Measurements from ENCODE around the gene ROBO2.

ROBO2 gene

DNA sequence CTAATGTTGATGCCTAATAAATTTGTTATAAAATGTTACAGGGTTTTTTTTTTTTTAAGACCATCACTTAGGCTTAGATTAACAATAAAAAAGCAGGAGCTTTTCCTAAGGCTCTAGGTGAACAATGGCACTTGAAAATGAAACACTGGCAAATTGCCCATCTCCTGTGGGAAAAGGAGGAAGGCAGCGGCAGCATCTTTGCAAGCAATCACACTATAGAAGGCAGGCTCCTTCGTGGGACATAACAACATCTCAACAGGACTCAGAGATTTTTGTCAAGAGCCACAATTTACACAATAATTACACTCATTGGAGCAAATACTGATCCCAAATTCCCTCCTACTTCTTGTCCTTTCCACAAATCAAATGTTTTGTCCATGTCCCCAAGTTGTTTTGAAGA lies 646.7 kb downstream of the ROBO2 start:
- DNase-seq (ENCODE audit: low spot score), result no peak

DNA sequence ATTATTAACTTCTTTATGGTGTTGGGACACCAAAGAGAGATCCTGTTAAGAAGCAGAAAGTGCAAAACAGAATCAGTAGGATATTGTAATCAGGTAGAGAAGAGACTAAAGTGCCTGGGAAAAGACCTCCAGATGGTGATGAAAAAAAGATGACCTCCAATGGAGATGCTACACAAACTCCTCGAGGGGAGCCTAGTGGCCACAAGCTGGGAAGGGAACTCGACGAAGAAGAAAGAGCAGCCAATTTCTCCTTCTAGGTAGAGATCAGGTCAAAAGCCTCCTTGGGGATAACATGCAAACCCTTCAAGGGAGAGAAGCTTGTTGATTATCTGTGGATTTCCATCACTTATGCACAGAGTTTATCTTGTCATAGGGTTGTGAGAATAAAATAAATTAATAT lies 647.6 kb downstream of the ROBO2 start:
- no peak for DNase-seq (ENCODE audit: low spot score)

DNA sequence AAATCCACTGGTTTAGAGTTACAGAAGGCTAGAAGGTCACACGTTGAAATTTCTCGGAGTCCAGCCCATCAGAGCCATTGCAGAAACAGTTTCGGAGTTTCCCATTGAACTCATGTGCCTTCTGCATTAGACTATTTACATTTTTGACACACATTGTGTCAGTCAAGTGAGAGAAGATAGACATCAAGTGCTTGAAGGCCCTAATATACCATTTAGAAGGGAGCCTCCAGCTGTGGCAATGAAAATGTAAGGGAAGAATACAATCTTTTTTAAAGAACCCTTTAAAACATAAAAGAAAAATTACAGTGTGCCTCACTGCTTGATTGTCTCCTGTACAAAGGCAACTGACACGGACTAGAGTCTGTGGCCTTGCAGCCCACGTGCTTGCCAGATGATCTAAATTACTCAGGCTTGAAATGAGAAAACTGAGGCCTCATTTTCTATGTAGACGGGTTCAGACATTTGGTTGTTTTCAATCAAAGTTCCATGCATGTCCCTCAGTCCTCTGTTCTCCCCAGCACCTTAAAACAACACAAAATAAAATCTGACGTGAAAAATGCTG lies 650.5 kb downstream of the ROBO2 start:
- DNase-seq (ENCODE audit: low spot score), result no peak

DNA sequence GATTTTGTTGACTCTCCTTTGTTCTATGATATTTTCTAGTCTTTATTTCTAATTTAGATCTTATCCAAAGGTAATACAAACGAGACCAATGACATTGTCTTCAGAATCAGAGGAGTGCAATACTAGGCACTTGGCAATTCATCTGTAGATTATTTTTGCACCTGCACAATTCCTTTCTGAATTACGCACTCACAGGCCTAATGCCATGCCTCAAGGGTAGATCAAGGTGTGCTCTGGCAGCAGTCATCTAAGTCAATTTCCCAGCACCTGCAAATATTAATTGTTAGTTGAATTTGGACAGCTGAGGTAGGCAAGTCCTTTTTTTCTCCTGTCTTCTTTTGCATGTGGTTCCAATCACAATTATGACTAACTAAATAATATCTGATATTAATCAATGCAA lies 653.2 kb downstream of the ROBO2 start:
- no peak for DNase-seq (ENCODE audit: low spot score)

DNA sequence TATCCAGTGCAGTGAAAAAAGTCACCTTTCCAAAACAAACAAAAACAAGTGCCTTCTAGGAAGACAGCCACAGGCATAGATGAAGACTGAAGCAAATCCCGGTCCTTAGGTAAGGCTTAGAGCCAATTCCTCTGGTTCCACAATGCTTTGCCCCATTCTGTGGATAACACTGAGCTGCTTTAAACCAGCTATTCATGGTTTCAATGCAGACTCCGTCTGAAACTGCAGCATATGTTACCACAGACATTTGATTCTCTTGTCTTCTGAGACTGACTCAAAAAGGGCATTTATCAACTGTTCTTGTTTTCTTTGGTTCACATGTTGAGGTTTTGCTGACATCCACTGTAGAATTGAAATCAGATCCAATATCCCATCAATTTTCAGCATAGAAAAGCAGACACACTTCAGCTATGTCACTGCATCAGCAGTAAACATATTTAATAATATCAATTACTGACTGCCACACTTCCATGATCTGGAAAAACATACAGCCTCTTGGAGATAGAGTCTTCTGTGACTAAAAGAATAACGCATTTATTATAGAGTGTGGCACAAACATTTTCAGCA lies 659.3 kb downstream of the ROBO2 start:
- no peak for DNase-seq (ENCODE audit: low spot score)

All from kidney capillary endothelial cell (primary cell).